Loucy (cell line): Measurements from ENCODE around the gene IDS.

ENCODE experiments used
- CTCF ChIP-seq: fragments of 200-600 bp; sonication (generic); conservative IDR thresholded peaks from 2 replicates; pipeline ENCODE4 v1.5.1; 2014; ENCODE audit warnings: mild to moderate bottlenecking, antibody characterized with exemption, low read length
- EZH2phosphoT487 ChIP-seq: fragments of 200-600 bp; IDR thresholded peaks from 2 replicates; pipeline ENCODE4 v1.6.1; 2018; ENCODE audit warnings: antibody characterized with exemption, mild to moderate bottlenecking, moderate library complexity, borderline replicate concordance

GRCh38 chrX:149512225-149512885 is 7.2 kb upstream of the IDS start:
- TF ChIP-seq CTCF (peak; percentile 62), EZH2phosphoT487 (no peak)
